GM18505 (cell line): ENCODE data around the gene LIPM.

Source experiments
- ATAC-seq: cut with Tn5 transposase; IDR thresholded peaks from one replicate; pipeline ENCODE4 v1.9.1; 2021; ENCODE audit not compliant: unreplicated experiment
- POLR2A ChIP-seq: IDR thresholded peaks from 4 replicates; pipeline ENCODE4 v1.6.1; 2011; ENCODE audit warnings: borderline replicate concordance; ENCODE audit not compliant: insufficient read depth, insufficient read length; ENCODE audit errors: extremely low read depth

Gene LIPM

DNA sequence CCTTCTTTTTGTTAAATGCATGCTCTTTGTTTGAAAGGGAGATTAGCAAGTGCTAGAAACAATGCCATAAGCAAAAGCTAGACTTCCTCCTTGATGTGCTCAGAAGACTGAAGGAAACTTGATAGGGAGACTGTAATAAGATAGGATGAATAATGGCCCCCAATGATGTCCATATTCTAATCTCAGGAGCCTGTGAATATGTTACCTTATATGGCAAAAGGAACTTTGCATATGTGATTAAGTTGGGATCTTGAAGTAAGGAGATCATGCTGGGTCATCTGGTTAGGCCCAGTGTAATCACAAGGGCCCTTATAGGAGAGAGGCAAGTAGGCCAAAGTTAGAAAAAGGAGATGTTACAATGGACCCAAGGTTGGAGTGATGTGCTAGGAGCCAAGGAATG is 13.6 kb upstream of the LIPM start:
- no peak for ATAC-seq
- TF ChIP-seq POLR2A = no peak

DNA sequence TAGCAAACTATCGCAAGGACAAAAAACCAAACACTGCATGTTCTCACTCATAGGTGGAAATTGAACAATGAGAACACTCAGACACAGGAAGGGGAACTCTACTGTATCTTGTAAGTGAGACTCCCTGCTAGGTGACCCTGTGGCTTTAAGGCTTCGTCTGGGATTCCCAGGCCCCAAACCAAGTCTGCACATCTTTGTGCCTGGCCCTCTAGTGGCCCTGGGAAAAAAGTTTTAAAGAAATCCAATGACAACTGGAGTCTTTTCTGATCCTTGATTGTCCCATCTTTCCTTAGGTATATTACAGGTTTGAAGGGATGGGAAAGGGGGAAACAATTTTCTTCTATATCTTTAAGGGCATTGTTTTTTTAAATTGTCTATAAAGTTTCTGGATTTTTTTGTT is 10.6 kb upstream of the LIPM start:
- no peak for TF ChIP-seq POLR2A

DNA sequence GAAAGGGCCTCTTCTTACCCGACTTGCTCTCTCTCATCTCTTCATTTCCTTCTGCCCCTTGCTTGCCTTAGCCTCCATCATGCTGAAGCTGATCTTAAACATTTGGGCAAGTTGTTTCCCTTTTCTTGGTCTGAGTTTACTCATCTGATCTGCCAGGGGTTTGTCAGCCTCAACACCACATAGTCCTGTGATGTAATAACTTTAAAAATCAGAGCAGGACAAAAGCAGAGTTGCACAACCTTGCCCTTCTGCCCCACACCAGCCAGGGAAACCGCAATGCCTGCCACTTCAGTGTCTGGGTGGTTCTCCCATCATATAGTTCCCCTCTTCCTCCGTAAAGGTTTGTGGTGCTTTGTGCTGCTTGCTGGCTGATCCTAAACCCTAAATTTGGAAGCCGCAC is 9.9 kb upstream of the LIPM start:
- no peak for TF ChIP-seq POLR2A
- no peak for ATAC-seq

More for the DNA sequence above, 10.6 kb upstream of the LIPM start:
- no peak for ATAC-seq

DNA sequence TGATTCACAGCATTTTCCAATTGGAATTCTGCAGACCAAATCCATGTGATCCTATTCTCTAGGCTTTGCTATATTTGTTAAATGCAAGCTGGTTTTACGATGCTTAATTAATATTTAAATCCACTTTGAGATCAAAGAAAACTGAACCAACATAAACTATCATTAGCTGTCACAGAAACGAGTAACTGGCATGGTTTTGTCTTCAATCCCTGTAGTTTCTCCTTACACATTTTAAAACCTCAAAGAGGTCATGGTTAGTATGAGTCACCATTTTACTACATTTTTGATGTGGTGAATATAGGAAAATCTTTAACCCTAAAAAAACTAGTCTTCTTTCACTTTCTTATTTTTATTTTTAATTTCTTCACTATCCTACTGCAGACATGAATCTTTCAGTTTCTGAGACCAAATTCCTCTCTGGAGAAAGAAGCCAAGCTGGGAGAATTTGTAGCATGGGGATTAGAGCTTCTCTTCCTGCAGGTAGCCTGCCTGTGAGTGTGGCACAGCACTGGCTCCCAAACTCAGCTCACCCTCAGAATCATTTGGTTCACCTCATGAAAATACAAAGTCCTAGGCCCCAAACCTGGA is 8.7 kb upstream of the LIPM start:
- ATAC-seq = no peak
- no peak for TF ChIP-seq POLR2A

DNA sequence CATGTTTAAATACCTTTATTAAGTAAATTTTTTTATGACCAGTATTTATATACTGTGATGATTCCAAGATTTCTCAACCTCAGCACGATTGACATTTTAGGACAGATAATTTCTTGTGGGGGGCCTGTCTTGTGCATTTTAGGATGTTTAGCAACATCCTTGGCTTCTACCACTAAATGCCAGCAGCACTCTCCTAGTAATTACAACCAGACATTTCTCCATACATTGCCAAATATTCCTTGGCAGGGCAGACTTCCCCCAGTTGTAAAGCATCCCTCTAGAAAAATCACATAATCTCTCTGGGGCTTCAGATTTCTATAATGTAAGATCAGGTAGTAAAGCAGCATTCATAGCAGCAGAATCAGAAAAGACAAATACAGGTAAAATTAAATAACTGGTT is 7.8 kb upstream of the LIPM start:
- TF ChIP-seq POLR2A = no peak
- ATAC-seq = no peak

DNA sequence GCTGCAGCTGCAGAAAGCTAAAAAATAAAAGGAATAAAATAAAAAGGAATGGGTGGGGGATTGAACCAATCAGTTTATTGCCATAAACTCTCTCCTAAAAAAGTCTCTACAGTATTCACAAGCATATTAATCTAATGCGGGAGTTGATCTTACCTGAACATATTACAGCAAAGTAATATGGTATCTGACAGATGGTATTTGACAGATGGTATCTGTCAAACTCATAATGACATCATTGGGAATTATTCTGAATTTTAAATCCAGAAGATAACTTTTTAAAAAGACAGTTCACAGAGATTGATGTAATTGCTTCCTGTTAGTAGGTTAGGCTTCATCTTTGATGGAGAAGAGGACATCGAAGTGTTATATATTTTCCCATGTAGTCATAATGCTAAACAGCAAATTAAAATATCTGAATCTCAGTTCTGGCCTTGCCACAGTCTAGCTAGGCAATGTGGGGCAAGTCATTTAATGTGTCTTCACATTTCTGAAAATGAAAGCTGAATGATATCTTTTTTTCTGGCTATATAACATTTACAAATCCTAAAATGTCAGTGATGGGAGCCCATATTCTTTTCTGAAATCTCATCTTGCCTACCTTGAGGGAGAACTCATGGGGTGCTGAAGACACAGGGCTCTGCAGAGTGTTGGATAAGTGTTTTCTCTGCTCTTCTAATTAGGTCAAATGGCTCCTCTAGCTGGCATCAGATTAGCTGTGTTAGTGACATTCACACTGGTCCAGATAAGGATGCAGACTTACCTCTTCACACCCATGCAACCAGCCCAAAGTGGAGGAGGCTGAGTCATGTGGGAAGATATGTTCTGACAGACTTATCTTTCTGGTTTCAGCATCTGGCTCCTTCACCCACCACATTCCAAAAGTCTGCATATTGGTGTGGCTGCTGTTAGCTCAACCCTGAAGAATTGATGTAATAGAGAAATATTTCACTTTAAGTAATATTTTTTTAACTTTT is 2.1 kb upstream of the LIPM start:
- no peak for ATAC-seq
- TF ChIP-seq POLR2A = no peak

DNA sequence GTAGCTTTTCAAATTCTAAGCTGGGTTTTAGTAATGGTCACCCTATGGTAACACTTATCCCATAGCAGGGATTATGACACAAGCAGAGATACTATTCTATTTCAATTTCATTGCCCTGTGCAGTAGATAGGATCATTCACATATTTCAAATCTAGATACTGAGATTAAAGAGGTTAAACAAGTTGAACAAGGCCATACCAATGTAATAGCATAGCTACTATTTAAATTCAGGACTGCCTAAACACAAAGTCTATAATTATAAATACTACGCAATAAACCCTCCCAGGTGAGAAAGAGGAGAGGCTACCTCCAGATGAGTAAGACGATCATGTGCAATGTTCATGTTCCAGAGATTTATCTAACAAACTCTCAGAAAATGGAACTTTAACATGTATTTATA is 1.1 kb downstream of the LIPM start:
- TF ChIP-seq POLR2A = no peak
- no peak for ATAC-seq

DNA sequence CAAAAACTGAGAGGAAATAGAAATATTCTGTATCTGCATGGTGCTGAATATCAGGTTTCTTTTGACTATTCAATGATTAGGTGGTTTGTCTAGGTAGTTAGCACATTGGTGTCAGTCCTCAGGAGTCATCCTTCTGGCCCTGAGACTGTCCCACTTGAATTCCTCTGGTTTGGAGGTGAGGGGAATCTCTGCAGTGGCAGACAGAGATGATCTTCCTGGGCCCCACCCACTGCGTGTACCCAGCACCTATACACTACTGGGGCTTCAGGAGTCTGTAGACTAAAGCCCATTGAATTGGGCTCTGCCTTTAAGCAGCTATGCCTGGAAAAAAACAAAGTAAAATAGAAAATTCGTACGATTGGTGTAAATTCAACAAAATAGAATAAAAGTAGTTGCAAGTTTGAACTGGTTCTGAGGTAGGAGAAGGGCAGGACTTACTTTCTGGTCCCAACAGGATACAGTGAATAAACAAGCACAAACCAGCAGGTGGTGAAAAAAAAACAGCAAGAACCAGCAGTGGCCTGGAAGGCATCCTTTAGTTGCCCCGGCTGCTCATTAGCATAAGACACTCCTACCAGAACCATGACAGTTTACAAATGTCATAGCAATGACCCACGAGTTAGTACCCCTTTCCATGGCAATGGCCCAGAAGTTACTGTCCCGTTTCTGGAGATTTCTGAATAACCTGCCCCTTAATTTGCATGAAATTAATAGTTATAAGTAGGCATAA is 1.7 kb downstream of the LIPM start:
- no peak for TF ChIP-seq POLR2A

DNA sequence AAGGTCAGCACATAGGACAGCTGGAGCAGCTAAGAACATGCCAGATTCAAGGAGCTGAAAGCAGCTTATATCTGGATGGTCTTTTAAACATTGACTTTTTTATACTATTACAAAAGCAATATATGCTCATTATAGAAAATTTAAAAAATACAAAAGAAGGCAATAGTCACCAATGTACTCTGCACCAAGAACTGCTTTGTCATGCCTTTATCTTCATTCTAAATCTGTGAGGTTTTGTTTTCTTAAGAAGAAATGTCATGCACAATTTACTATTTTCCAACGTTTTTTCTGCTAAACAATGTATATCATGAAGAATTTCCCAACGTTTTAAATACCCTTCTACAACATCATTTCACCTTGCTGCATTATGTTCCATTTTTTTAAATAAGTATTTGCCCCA is 2.8 kb downstream of the LIPM start:
- no peak for TF ChIP-seq POLR2A
- ATAC-seq = no peak

More for the DNA sequence above, 1.7 kb downstream of the LIPM start:
- ATAC-seq = no peak

DNA sequence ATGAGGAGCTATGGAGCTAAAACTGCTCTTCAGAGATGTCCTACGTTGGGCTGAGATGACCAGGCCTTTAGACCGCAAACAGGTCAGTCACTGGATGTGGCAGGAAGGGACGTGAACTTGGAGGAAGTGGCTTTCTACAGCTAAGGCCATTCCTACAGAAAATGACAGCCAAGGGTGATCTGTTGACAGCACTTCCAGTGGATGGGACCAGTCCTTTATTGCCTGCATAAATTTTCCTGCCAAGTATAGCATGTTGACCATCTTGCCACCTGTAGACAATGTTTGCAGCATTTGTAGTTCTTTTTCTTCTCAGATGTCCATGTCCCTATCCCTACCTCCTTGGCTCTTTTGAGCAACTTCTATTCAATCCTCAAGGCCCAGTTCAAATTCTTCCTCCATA is 3.4 kb downstream of the LIPM start:
- TF ChIP-seq POLR2A = no peak
- no peak for ATAC-seq

DNA sequence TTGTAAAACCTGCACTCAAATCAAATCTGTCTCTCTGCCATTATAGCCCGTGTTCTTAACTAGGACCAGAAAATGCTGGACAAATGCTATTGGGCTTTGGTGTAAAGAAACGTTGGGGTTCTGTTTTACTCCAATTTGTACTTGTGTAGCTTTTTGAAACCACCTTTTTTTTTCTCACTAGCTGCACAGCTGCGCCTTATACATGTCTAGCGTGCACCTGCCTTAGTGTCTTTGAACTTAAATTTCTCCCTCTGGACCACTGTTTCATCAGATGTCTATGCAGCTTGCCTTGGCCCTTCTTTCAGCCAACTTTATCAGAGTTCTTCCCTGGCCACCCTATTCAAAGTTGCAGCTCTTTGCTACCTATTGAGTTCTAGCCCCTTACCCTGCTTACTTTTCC is 7.1 kb downstream of the LIPM start:
- no peak for ATAC-seq
- no peak for TF ChIP-seq POLR2A

DNA sequence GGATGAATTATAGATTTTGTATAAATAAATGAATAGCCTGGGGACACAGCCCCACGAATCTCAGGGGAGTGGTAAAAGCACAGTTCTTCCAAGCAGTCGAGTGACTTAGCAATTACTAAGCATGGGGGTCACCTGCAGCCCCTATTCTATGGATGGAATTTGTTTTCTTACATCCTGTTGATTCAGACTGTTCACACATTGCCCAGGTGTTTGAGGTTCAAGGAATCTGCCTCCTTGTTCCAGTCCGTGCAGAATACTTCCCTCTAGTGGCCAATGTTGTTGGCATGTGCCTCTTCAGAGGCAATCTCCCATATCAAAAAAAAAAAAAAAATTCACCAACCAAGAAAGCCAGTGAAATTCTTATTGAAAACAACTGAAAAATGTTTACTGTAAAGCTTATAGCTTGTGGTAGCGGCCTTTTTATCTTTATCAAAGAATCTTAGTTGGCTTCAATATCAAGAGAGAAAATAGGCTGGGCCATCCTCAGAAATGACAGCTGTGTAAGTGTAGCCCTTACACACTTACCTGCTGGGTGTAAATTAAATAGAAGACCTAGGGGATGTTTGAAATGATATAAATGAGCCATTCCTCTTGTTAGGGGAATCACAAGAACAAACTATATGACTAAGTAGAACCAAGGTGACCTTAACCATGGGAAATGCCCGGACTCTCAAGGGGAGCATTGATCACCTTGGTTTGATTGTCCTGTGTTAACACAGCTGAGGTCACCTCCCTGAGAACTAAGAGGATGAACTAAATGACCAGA is 7.8 kb downstream of the LIPM start:
- ATAC-seq = no peak

DNA sequence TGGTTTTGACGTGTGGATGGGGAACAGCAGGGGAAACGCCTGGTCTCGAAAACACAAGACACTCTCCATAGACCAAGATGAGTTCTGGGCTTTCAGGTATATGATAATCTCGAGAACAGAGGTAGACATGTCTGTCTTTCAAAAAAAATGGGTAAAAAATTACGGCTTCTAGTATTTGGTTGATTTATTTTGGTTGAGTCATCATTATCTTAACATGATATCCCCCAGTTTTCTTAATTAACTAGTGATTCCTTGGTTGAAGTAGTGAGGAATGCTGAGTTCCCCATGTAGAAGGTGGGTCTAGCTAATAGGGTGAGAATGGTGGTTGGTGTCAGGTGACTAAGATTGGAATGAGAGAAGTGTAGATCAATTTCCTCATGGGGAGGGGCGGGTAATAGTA is 10.7 kb downstream of the LIPM start:
- no peak for ATAC-seq
- no peak for TF ChIP-seq POLR2A

More for the DNA sequence above, 7.8 kb downstream of the LIPM start:
- no peak for TF ChIP-seq POLR2A
